BLaER1 treated with 17β-estradiol and CSF1 and Interleukin-3, amounts not matched to agents 10 nM and 100 nM (cell line): Measurements from ENCODE around the gene GLYATL2.

ENCODE experiments used
- H3K27ac ChIP-seq, 11 experiments: shearing (Covaris generic); formaldehyde crosslinking; 2 replicates each; pipeline ENCODE4 v1.8.1; 2022
- H3K27me3 ChIP-seq, 11 experiments: shearing (Covaris generic); formaldehyde crosslinking; 2 replicates each; pipeline ENCODE4 v1.8.1; 2022
- H3K36me3 ChIP-seq, 11 experiments: shearing (Covaris generic); formaldehyde crosslinking; 2 replicates each; pipeline ENCODE4 v1.8.1; 2022
- H3K4me1 ChIP-seq, 10 experiments: shearing (Covaris generic); formaldehyde crosslinking; 2 replicates each; pipeline ENCODE4 v1.8.1; 2022
- H3K4me2 ChIP-seq, 11 experiments: shearing (Covaris generic); formaldehyde crosslinking; 2 replicates each; pipeline ENCODE4 v1.8.1; 2022
- H3K4me3 ChIP-seq, 10 experiments: shearing (Covaris generic); formaldehyde crosslinking; 2 replicates each; pipeline ENCODE4 v1.8.1; 2022
- H3K9ac ChIP-seq, 11 experiments: shearing (Covaris generic); formaldehyde crosslinking; 2 replicates each; pipeline ENCODE4 v1.8.1; 2022
- H3K9me3 ChIP-seq, 11 experiments: shearing (Covaris generic); formaldehyde crosslinking; replicated peaks in 1 of 11; 2 replicates each; pipeline ENCODE4 v1.8.1; 2022
- H4K20me1 ChIP-seq, 11 experiments: shearing (Covaris generic); formaldehyde crosslinking; 2 replicates each; pipeline ENCODE4 v1.8.1; 2022
- Cebpa-rat ChIP-seq, 11 experiments: shearing (Covaris generic); IDR thresholded peaks; 2 replicates each; pipeline ENCODE4 v1.8.1; 2022

Gene GLYATL2

GRCh38 chr11:58863697-58864096, 19.2 kb upstream of the GLYATL2 start:
- H4K20me1 ChIP-seq, result no peaks in the 10 kb centered on the region

GRCh38 chr11:58861533-58861932, 17.0 kb upstream of the GLYATL2 start:
- Histone ChIP-seq H3K4me2 (no peak overlapping the region), H3K9me3 (peaks cover 11 to 22% (median 19%) of the 10 kb centered on the region in 11 experiments; a peak in 18 of 22 replicates), H3K27ac (no peak overlapping the region), H3K4me3 (no peak overlapping the region), H3K9ac (no peak overlapping the region), H3K36me3 (no peaks in the 10 kb centered on the region), H4K20me1 (no peaks in the 10 kb centered on the region), H3K27me3 (no peaks in the 10 kb centered on the region), H3K4me1 (no peaks in the 10 kb centered on the region)
- no peak for TF ChIP-seq Cebpa-rat (IDR thresholded peaks at IDR 0.05)

More at GRCh38 chr11:58863697-58864096, 19.2 kb upstream of the GLYATL2 start:
- no peak for TF ChIP-seq Cebpa-rat (IDR thresholded peaks at IDR 0.05)
- Histone ChIP-seq H3K9ac (no peak overlapping the region), H3K4me2 (no peak overlapping the region), H3K27ac (no peak overlapping the region), H3K27me3 (no peaks in the 10 kb centered on the region), H3K36me3 (no peaks in the 10 kb centered on the region), H3K9me3 (peaks cover 11 to 22% (median 19%) of the 10 kb centered on the region in 11 experiments; a peak in 18 of 22 replicates), H3K4me3 (no peak overlapping the region), H3K4me1 (no peaks in the 10 kb centered on the region)

- no peak overlapping the region for H3K4me2 ChIP-seq
- H3K4me3 ChIP-seq, result no peak overlapping the region
- H3K27ac ChIP-seq, result no peak overlapping the region
- H3K36me3 ChIP-seq, result no peaks in the 10 kb centered on the region
- peaks cover 0 to 5% (median 0%) of the 10 kb centered on the region in 11 experiments; a peak in 4 of 22 replicates for H3K9me3 ChIP-seq
- no peak for TF ChIP-seq Cebpa-rat (IDR thresholded peaks at IDR 0.05)
- H3K9ac ChIP-seq, result no peak overlapping the region
- peaks cover 0 to 6% (median 0%) of the 10 kb centered on the region in 10 experiments; a peak in 3 of 20 replicates for H3K4me1 ChIP-seq
- no peaks in the 10 kb centered on the region for H4K20me1 ChIP-seq
- H3K27me3 ChIP-seq, result no peaks in the 10 kb centered on the region
Measured at GRCh38 chr11:58856806-58857205, 12.3 kb upstream of the GLYATL2 start.

GRCh38 chr11:58845386-58845785, 882 bp upstream of the GLYATL2 start:
- Histone ChIP-seq H3K4me1 (peaks cover 0 to 17% (median 3%) of the 10 kb centered on the region in 10 experiments; a peak in 9 of 20 replicates), H3K9me3 (no peaks in the 10 kb centered on the region), H4K20me1 (no peaks in the 10 kb centered on the region), H3K4me3 (no peak overlapping the region), H3K27me3 (no peaks in the 10 kb centered on the region), H3K36me3 (no peaks in the 10 kb centered on the region), H3K9ac (no peak overlapping the region), H3K27ac (no peak overlapping the region), H3K4me2 (peak overlapping the region in 6 of 11 experiments; percentile 24 to 58 (median 36); a peak in 9 of 22 replicates)
- TF ChIP-seq Cebpa-rat (IDR thresholded peaks at IDR 0.05), result no peak

- Histone ChIP-seq H3K36me3 (no peaks in the 10 kb centered on the region), H3K4me3 (no peak overlapping the region), H3K4me2 (no peak overlapping the region), H3K27ac (no peak overlapping the region), H4K20me1 (no peaks in the 10 kb centered on the region), H3K4me1 (no peaks in the 10 kb centered on the region), H3K9ac (no peak overlapping the region), H3K27me3 (no peaks in the 10 kb centered on the region), H3K9me3 (no peaks in the 10 kb centered on the region)
- TF ChIP-seq Cebpa-rat (IDR thresholded peaks at IDR 0.05), result no peak
Measured at GRCh38 chr11:58837707-58838388, 6.7 kb downstream of the GLYATL2 start.

- Histone ChIP-seq H3K9me3 (peaks cover 0 to 8% (median under 1%) of the 10 kb centered on the region in 11 experiments; a peak in 5 of 22 replicates), H3K9ac (no peak overlapping the region), H3K4me3 (no peak overlapping the region), H3K4me2 (no peak overlapping the region), H4K20me1 (no peaks in the 10 kb centered on the region), H3K27me3 (no peaks in the 10 kb centered on the region), H3K36me3 (no peaks in the 10 kb centered on the region), H3K4me1 (no peaks in the 10 kb centered on the region), H3K27ac (no peak overlapping the region)
- no peak for TF ChIP-seq Cebpa-rat (IDR thresholded peaks at IDR 0.05)
Measured at GRCh38 chr11:58832056-58832645, 12.4 kb downstream of the GLYATL2 start.

GRCh38 chr11:58830673-58831301, 13.7 kb downstream of the GLYATL2 start:
- no peaks in the 10 kb centered on the region for H3K27me3 ChIP-seq
- H4K20me1 ChIP-seq, result no peaks in the 10 kb centered on the region
- peaks cover 0 to 17% (median 4%) of the 10 kb centered on the region in 11 experiments; a peak in 11 of 22 replicates for H3K9me3 ChIP-seq
- H3K4me3 ChIP-seq, result no peak overlapping the region
- no peaks in the 10 kb centered on the region for H3K4me1 ChIP-seq
- H3K27ac ChIP-seq, result no peak overlapping the region
- TF ChIP-seq Cebpa-rat (IDR thresholded peaks at IDR 0.05), result no peak
- H3K4me2 ChIP-seq, result no peak overlapping the region
- H3K9ac ChIP-seq, result no peak overlapping the region
- no peaks in the 10 kb centered on the region for H3K36me3 ChIP-seq

GRCh38 chr11:58829786-58830185, 14.7 kb downstream of the GLYATL2 start:
- Histone ChIP-seq H3K4me1 (no peaks in the 10 kb centered on the region), H3K27ac (no peak overlapping the region), H3K9me3 (peaks cover 0 to 23% (median 8%) of the 10 kb centered on the region in 11 experiments; a peak in 12 of 22 replicates), H3K9ac (no peak overlapping the region), H3K4me3 (no peak overlapping the region), H3K27me3 (no peaks in the 10 kb centered on the region), H3K36me3 (no peaks in the 10 kb centered on the region), H3K4me2 (no peak overlapping the region), H4K20me1 (no peaks in the 10 kb centered on the region)
- TF ChIP-seq Cebpa-rat (IDR thresholded peaks at IDR 0.05), result no peak

- H3K9me3 ChIP-seq, result peaks cover 48 to 62% (median 58%) of the 10 kb centered on the region in 11 experiments
- H3K27ac ChIP-seq, result no peak overlapping the region
- TF ChIP-seq Cebpa-rat (IDR thresholded peaks at IDR 0.05), result no peak
- H3K4me3 ChIP-seq, result no peak overlapping the region
- H4K20me1 ChIP-seq, result no peaks in the 10 kb centered on the region
- no peaks in the 10 kb centered on the region for H3K27me3 ChIP-seq
- H3K36me3 ChIP-seq, result no peaks in the 10 kb centered on the region
- H3K4me2 ChIP-seq, result no peak overlapping the region
- H3K9ac ChIP-seq, result no peak overlapping the region
- no peaks in the 10 kb centered on the region for H3K4me1 ChIP-seq
Measured at GRCh38 chr11:58813693-58814092, 30.8 kb downstream of the GLYATL2 start.
